8988T (cell line): ENCODE measurements around the gene SLC25A1.

Source experiments
- DNase-seq: peaks from one replicate; pipeline ENCODE4 v3.0.0; 2011

The SLC25A1 gene

GRCh38 chr22:19134176-19134831 lies 44.2 kb downstream of the SLC25A1 start:
- no peak for DNase-seq

GRCh38 chr22:19133561-19133960 lies 45.0 kb downstream of the SLC25A1 start:
- no peak for DNase-seq

GRCh38 chr22:19132693-19133400 lies 45.7 kb downstream of the SLC25A1 start:
- DNase-seq: no peak

- DNase-seq: no peak
These were observed 46.4 kb downstream of the SLC25A1 start for GRCh38 chr22:19132153-19132552.

- DNase-seq: no peak
These were observed 46.9 kb downstream of the SLC25A1 start for GRCh38 chr22:19131685-19132015.

- no peak for DNase-seq
These were observed 47.4 kb downstream of the SLC25A1 start, which contains the start of gene TSSK2 for GRCh38 chr22:19130959-19131684. Gene TSSK2, plus strand, starts transcription at chr22:19131308. Its CDS starts 92 bp downstream, at chr22:19131400.

GRCh38 chr22:19129871-19130270 lies 48.7 kb downstream of the SLC25A1 start:
- DNase-seq: no peak

GRCh38 chr22:19128946-19129727 lies 49.4 kb downstream of the SLC25A1 start:
- DNase-seq: no peak

- no peak for DNase-seq
These were observed 50.5 kb downstream of the SLC25A1 start for GRCh38 chr22:19128009-19128401.

- no peak for DNase-seq
These were observed 51.1 kb downstream of the SLC25A1 start for GRCh38 chr22:19127329-19128008.

GRCh38 chr22:19126309-19127273 lies 51.9 kb downstream of the SLC25A1 start:
- DNase-seq: no peak
